ENCODE results near the gene ANKRD44.

DNA sequence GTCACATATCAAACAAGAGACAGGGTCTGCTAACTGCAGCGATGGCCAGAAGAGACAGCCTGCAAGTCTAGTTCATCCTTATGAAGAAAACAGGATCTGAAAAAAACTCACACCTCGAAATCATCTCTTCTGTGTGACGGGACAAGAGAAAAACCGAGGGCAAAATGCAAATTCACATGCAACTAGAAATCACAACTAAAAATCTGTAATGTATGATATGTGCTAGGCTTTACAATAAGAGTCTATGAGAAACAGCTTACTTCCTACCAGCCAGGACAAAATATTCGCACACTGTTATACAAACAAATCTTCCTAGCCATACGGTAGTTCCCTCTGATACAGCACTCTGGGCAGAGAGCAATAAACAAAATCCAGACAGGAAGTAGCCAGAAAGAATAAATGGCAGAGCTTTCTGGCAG is 48.8 kb downstream of the ANKRD44 start:
- TF ChIP-seq, protein P1, sequence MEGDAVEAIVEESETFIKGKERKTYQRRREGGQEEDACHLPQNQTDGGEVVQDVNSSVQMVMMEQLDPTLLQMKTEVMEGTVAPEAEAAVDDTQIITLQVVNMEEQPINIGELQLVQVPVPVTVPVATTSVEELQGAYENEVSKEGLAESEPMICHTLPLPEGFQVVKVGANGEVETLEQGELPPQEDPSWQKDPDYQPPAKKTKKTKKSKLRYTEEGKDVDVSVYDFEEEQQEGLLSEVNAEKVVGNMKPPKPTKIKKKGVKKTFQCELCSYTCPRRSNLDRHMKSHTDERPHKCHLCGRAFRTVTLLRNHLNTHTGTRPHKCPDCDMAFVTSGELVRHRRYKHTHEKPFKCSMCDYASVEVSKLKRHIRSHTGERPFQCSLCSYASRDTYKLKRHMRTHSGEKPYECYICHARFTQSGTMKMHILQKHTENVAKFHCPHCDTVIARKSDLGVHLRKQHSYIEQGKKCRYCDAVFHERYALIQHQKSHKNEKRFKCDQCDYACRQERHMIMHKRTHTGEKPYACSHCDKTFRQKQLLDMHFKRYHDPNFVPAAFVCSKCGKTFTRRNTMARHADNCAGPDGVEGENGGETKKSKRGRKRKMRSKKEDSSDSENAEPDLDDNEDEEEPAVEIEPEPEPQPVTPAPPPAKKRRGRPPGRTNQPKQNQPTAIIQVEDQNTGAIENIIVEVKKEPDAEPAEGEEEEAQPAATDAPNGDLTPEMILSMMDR (IDR thresholded peaks at IDR 0.05) = no peak
- no peak for TF ChIP-seq EP300 (IDR thresholded peaks at IDR 0.05)
- no peak for TF ChIP-seq POLR2AphosphoS5 (IDR thresholded peaks at IDR 0.05)
- TF ChIP-seq POLR2A (IDR thresholded peaks at IDR 0.05) = no peak

All from gastroesophageal sphincter (tissue), 3 donors.